Measurements from ENCODE around the gene SLC25A14. TPM values are rescaled to one million over a fixed set of nuclear protein-coding genes. Genes with fewer than 3 reads are reported as not detected.

The SLC25A14 gene
- total RNA-seq, 1 experiment from 2014 or later, result 8.3 TPM

DNA sequence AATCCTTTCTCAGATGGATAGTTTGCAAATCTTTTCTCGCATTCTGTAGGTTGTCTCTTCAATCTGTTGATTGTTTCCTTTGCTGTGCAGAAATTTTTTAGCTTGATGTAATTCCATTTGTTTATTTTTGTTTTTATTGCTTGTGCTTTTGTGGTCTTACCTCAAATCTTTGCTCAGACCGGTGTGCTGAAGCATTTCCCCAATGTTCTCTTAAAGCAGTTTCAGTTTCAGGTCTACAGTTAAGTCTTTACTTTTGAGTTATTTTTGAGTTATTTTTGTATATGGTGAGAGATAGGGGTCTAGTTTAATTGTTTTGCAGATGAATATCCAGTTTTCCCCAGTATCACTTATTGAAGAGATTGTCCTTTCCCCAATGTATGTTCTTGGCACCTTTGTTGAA, 18.2 kb upstream of the SLC25A14 start:
- POLR2A ChIA-PET, result no interaction called here
- Mint-ChIP-seq H3K27me3 (ENCODE audit: insufficient read depth, unreplicated experiment) (peaks cover 7% of the 10 kb centered on the region), H3K9me3 (ENCODE audit: unreplicated experiment) (peaks cover 12% of the 10 kb centered on the region), H3K27ac (ENCODE audit: unreplicated experiment) (no peak overlapping the region), H3K36me3 (ENCODE audit: insufficient read depth, unreplicated experiment) (no peaks in the 10 kb centered on the region), H3K4me3 (ENCODE audit: unreplicated experiment) (no peak overlapping the region), H3K4me1 (ENCODE audit: low read depth, unreplicated experiment) (no peaks in the 10 kb centered on the region)
- no peak overlapping the region for H3K4me3 ChIP-seq (ENCODE audit: low read depth, low read length)
- BruUV-seq (replicated peaks), result no TSS peak
- TF ChIP-seq, protein P1, sequence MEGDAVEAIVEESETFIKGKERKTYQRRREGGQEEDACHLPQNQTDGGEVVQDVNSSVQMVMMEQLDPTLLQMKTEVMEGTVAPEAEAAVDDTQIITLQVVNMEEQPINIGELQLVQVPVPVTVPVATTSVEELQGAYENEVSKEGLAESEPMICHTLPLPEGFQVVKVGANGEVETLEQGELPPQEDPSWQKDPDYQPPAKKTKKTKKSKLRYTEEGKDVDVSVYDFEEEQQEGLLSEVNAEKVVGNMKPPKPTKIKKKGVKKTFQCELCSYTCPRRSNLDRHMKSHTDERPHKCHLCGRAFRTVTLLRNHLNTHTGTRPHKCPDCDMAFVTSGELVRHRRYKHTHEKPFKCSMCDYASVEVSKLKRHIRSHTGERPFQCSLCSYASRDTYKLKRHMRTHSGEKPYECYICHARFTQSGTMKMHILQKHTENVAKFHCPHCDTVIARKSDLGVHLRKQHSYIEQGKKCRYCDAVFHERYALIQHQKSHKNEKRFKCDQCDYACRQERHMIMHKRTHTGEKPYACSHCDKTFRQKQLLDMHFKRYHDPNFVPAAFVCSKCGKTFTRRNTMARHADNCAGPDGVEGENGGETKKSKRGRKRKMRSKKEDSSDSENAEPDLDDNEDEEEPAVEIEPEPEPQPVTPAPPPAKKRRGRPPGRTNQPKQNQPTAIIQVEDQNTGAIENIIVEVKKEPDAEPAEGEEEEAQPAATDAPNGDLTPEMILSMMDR (IDR thresholded peaks at IDR 0.05; ENCODE audit: insufficient read depth in 1 of 2, low read depth in 1 of 2, low read length in 1 of 2, severe bottlenecking in 1 of 2, unreplicated experiment in 1 of 2), result no peak
- H3K27me3 ChIP-seq (replicated peaks; ENCODE audit: control insufficient read depth, insufficient read depth, low read length), result no peaks in the 10 kb centered on the region
- CTCF ChIA-PET, result no interaction called here
- H3K36me3 ChIP-seq (ENCODE audit: control insufficient read depth, insufficient read depth, low read length), result no peaks in the 10 kb centered on the region
- no peaks in the 10 kb centered on the region for H3K4me1 ChIP-seq
- intact Hi-C loops (cut with micrococcal nuclease; ENCODE audit: unreplicated experiment), result no loop called here
- H3K9me3 ChIP-seq, result no peaks in the 10 kb centered on the region
- no peak for DNase-seq

DNA sequence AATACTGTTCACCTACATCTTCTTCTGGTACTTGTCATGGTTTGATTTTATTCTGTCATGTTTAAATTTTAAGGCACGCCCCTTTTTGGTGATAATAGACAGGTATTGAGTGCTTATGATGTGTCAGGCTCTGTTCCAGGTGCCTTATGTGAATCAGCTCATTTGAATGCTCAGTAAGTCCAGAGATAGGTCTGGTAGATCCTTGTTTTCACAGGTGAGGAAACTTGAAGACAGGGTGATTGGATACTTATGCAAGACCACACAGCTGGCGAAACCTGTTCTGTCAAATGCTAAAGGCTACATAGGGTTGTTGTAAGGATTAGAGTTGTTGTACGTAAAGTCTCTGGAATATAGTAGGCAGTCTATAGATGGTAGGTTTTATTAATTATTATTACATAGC, 9.6 kb upstream of the SLC25A14 start:
- TF ChIP-seq, protein P1 (IDR thresholded peaks at IDR 0.05; ENCODE audit: insufficient read depth in 1 of 2, low read depth in 1 of 2, low read length in 1 of 2, severe bottlenecking in 1 of 2, unreplicated experiment in 1 of 2), result no peak
- Histone ChIP-seq H3K4me1 (no peaks in the 10 kb centered on the region), H3K36me3 (ENCODE audit: control insufficient read depth, insufficient read depth, low read length) (no peaks in the 10 kb centered on the region)

DNA sequence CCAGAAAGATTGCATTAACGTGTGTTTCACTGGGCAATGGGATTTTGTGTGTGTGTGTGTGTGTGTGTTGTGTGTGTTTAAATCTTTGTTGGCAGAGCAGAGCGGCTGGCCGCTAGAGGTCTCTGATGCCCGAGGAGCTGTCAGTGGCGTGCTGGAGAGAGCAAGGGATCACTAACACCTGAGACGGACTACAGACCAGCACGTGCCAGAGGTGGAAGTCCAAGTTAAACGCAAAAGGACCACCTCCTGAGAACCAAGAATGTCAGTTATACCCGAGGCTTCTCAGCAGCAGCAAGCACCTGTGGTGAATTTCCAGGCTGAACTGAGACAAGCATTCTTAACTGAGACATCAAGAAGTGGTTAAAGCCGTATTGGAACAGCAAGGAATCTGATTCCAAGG, 9.0 kb upstream of the SLC25A14 start:
- ChIA-PET POLR2A (no interaction called here), CTCF (interaction anchor here (0.6 to 0.9 kb wide), 2 partner anchors 9 to 586 kb away, joined by 3 read pairs; partner anchors contain the start of gene SLC25A14)
- H3K27me3 Mint-ChIP-seq (ENCODE audit: insufficient read depth, unreplicated experiment), result peaks cover 2% of the 10 kb centered on the region
- no peaks in the 10 kb centered on the region for H3K36me3 Mint-ChIP-seq (ENCODE audit: insufficient read depth, unreplicated experiment)
- no peaks in the 10 kb centered on the region for H3K9me3 Mint-ChIP-seq (ENCODE audit: unreplicated experiment)
- no peak overlapping the region for H3K4me3 Mint-ChIP-seq (ENCODE audit: unreplicated experiment)
- intact Hi-C loops (cut with micrococcal nuclease; ENCODE audit: unreplicated experiment), result loop anchor here (2.0 to 10.0 kb wide), 4 partner anchors 62 to 586 kb away; partner anchors contain the start of gene ENOX2
- H3K27me3 ChIP-seq (replicated peaks; ENCODE audit: control insufficient read depth, insufficient read depth, low read length), result no peaks in the 10 kb centered on the region
- H3K4me1 Mint-ChIP-seq (ENCODE audit: low read depth, unreplicated experiment), result no peaks in the 10 kb centered on the region
- no peak overlapping the region for H3K27ac Mint-ChIP-seq (ENCODE audit: unreplicated experiment)
- DNase-seq, result peak; percentile 65 to 78
- no peak overlapping the region for H3K4me3 ChIP-seq (ENCODE audit: low read depth, low read length)
- no peaks in the 10 kb centered on the region for H3K36me3 ChIP-seq (ENCODE audit: control insufficient read depth, insufficient read depth, low read length)
- TF ChIP-seq, protein P1 (IDR thresholded peaks at IDR 0.05; ENCODE audit: insufficient read depth in 1 of 2, low read depth in 1 of 2, low read length in 1 of 2, severe bottlenecking in 1 of 2, unreplicated experiment in 1 of 2), result peak in 1 of 2 experiments; percentile 59
- H3K4me1 ChIP-seq, result no peaks in the 10 kb centered on the region
- no TSS peak for BruUV-seq (replicated peaks)
- H3K9me3 ChIP-seq, result no peaks in the 10 kb centered on the region

More for the DNA sequence above, 9.6 kb upstream of the SLC25A14 start:
- peaks cover 2% of the 10 kb centered on the region for H3K27me3 Mint-ChIP-seq (ENCODE audit: insufficient read depth, unreplicated experiment)
- peak in 1 of 2 experiments; percentile 25 for DNase-seq
- ChIA-PET POLR2A (no interaction called here), CTCF (interaction anchor here (0.7 to 0.9 kb wide), 2 partner anchors 389 to 586 kb away, joined by 3 read pairs; no protein-coding TSS in a partner anchor)
- intact Hi-C loops (cut with micrococcal nuclease; ENCODE audit: unreplicated experiment), result loop anchor here (2.0 to 10.0 kb wide), 4 partner anchors 62 to 587 kb away; partner anchors contain the start of gene ENOX2
- no peaks in the 10 kb centered on the region for H3K4me1 Mint-ChIP-seq (ENCODE audit: low read depth, unreplicated experiment)
- no TSS peak for BruUV-seq (replicated peaks)
- H3K4me3 Mint-ChIP-seq (ENCODE audit: unreplicated experiment), result no peak overlapping the region
- Histone ChIP-seq H3K4me3 (ENCODE audit: low read depth, low read length) (no peak overlapping the region), H3K9me3 (no peaks in the 10 kb centered on the region), H3K27me3 (replicated peaks; ENCODE audit: control insufficient read depth, insufficient read depth, low read length) (no peaks in the 10 kb centered on the region)
- H3K27ac Mint-ChIP-seq (ENCODE audit: unreplicated experiment), result no peak overlapping the region
- no peaks in the 10 kb centered on the region for H3K9me3 Mint-ChIP-seq (ENCODE audit: unreplicated experiment)
- no peaks in the 10 kb centered on the region for H3K36me3 Mint-ChIP-seq (ENCODE audit: insufficient read depth, unreplicated experiment)
